ENCODE results near the gene MRPS25. TPM values are rescaled to one million over a fixed set of nuclear protein-coding genes. Genes with fewer than 3 reads are reported as not detected.
"Not testable (repeated sequence)": the region's sequence is repeated elsewhere in the genome, so short reads cannot be mapped to it uniquely, and the experiment has no call there.

The MRPS25 gene
- total RNA-seq, 1 experiment from 2014 or later = 25.8 TPM

- no peak for DNase-seq (ENCODE audit: low spot score)
Measured at GRCh38 chr3:15044326-15044725, 20.8 kb downstream of the MRPS25 start.

- no peak for DNase-seq (ENCODE audit: low spot score)
Measured at GRCh38 chr3:15043408-15044171, 21.5 kb downstream of the MRPS25 start.

GRCh38 chr3:15042936-15043335 is 22.2 kb downstream of the MRPS25 start:
- no peak for DNase-seq (ENCODE audit: low spot score)

GRCh38 chr3:15041950-15042349 is 23.2 kb downstream of the MRPS25 start:
- no peak for DNase-seq (ENCODE audit: low spot score)

DNA sequence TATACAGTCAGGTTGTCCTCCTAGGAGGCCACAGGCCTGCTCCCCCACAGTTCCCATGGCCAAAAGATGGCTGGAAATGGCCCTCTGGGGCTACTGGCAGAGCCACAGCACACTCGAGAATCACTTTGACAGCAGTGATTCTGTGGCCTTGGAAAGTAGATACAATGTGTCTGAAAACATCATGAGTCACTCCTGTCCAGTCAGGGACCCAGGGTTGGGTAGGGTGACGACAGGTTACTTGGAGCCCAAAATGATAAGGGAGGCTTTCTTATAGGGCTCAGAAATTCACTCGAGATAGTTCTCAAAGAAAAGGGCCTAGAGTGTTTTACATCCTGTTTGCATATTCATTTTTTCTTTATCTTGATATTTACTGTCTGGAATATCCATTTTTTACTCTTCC is 24.3 kb downstream of the MRPS25 start:
- DNase-seq (ENCODE audit: low spot score) = no peak

- DNase-seq (ENCODE audit: low spot score) = no peak
Measured at GRCh38 chr3:15038306-15038705, 26.8 kb downstream of the MRPS25 start.

DNA sequence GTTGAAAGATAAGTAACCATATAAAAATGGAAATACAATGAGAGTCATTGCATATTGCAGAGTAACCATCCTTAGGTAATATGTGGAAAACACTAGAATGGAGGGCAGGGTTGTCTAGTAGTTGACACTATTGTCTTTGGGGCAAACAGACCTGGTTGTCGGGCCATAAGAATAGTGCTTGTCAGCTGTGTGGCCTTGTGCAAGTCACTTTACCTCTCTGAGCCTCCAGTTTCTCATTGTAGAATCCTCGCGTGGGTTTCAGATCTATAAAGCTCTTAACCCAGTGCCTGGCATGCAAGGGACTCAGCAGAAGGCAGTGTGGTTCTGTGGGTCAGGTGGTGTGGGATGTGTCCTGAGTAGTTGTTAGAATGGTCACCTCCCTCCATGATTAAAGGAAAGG is 32.0 kb downstream of the MRPS25 start:
- no peak for DNase-seq (ENCODE audit: low spot score)

GRCh38 chr3:15032650-15033049 is 32.5 kb downstream of the MRPS25 start:
- DNase-seq (ENCODE audit: low spot score) = no peak

DNA sequence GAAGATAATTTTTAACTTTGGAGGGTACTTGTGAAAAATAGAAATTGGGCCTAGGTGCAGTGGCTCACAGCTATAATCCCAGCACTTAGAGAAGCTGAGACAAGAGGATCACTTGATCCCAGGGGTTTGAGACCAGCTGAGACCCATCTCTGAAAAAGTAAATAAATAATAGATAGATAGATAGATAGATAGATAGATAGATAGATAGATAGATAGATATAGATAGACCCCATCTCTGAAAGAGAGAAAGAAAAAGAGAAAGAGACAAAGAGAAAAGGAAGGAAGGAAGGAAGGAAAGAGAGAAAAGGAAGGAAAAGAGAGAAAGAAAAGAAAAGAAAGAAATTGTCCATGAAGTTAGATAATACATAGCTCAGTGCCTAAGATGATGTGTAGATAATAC is 35.5 kb downstream of the MRPS25 start:
- DNase-seq (ENCODE audit: low spot score) = no peak

DNA sequence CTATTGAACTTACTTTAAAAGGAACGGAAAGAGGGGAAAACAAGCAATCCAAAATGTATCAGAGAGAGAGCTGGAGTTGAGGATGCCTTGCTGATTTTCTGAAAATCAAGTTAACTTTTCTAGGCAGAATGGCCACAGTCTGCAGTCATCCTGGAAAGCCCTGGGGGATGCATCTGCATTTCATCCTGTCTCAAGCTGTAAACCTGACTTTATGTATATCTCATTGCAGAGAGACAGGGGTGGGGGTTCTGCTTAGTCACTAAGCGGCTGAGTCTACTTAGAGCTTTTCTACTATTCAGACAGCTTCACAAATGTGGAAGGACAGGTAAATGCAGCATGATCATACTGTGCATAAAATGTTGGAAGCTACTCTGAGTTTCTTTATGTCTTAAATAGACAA is 41.4 kb downstream of the MRPS25 start:
- DNase-seq (ENCODE audit: low spot score) = no peak

- no peak for DNase-seq (ENCODE audit: low spot score)
Measured at GRCh38 chr3:15023249-15023648, 41.9 kb downstream of the MRPS25 start.

DNA sequence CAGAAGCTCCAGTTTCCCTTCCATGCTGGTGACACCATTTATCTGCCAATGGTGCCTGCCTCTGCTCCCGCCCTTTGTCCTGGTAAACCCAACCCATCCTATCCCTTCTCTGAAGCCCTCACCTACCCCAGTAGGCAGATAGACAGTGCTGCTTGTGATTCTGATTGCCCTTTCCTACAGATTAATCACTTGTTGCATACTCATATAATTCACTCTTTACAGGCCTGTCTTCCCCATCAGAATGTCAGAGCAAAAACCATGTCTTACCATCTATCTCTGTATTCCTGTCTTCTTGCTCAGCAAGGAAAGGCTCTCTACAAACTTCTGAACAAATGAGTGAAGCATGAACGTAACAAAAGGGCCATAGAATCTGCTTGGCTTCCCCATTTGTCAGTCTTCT is 47.9 kb downstream of the MRPS25 start:
- no peak for DNase-seq (ENCODE audit: low spot score)

DNA sequence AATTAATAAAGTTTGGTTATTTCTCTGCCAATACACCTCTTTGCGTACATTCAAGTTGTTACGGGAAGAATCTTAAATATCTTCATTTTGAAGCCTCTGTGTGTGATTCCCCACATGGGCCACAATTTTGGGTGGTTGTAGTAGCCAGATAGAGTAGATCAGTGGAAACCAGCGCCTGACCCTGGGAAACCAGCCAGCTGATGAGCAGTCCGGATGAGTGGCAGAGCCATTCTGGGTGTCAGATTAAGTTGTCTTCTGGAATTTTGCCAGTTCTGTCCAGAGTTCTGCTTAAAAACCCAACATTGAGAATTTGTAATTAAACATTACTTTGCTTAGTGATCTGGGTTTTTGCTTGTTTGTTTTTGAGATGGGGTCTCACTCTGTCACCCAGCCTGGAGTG is 49.7 kb downstream of the MRPS25 start:
- DNase-seq (ENCODE audit: low spot score) = no peak

DNA sequence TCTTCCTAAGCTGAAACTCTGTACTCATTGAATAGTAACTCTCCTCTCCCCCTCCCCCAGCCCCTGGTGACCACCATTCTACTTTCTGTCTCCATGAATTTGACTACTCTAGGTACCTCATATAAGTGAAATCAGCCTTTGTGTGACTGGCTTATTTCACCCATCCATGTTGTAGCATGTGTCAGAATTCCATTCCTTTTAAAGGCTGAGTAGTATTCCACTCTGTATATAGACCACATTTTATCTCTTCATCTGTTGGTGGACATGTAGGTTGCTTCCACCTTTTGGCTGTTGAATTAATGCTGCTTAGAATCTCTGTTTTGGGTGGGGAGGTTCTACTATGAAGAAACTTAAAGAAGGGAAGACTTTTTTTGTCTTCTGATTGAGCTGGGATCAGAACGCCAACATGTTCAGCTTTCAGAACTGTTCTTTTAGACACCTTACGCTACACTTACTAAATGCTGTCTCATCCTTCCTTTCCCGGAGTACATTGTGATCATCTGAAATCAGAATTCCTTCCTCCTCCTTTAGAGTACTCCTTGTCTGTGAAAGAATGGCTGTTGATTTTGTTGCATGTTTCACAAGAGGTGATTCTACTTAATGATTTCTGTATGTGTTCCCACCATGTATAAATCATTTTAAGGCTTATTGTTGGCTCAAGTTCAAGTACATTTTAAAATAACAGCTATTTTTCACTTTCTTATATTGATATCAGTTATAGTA is 50.3 kb downstream of the MRPS25 start:
- no peak for DNase-seq (ENCODE audit: low spot score)

GRCh38 chr3:15011174-15011573 is 53.9 kb downstream of the MRPS25 start:
- no peak for DNase-seq (ENCODE audit: low spot score)

DNA sequence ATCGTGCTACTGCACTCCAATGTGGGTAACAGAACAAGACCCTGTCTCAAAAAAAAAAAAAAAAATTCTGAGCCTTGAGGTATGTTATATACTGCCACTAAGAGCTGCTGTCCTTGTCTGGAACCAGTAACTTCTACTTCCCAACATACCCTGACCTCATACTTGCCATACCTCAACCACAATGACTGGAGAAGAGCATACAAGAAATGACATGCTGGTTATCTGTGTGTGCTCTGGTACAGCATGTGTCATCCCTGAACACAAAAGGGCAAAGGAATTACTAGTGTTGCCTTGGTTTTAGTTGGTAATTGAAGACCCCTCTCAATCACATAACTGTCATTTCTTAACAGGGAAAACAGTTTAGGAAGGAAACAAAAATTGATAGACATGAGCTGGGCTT is 54.5 kb downstream of the MRPS25 start:
- DNase-seq (ENCODE audit: low spot score) = no peak

GRCh38 chr3:15009167-15009566 is 55.9 kb downstream of the MRPS25 start:
- DNase-seq (ENCODE audit: low spot score) = no peak

- no peak for DNase-seq (ENCODE audit: low spot score)
Measured at GRCh38 chr3:15007681-15008141, 57.4 kb downstream of the MRPS25 start.

GRCh38 chr3:14999182-14999581 is 65.9 kb downstream of the MRPS25 start:
- DNase-seq (ENCODE audit: low spot score) = not testable (repeated sequence)

Measured in HT-29 (cell line).